GM10248 (cell line): Measurements from ENCODE around the gene KCNG2.

Experiments
- CTCF ChIA-PET: fragments of 300-600 bp; sonication (Branson Sonifier 250); formaldehyde crosslinking; extraction: SDS; loops from one replicate; lab custom pipeline; 2021; ENCODE audit warnings: antibody characterized with exemption; lab: Yijun Ruan, JAX
- POLR2A ChIA-PET: fragments of 350-650 bp; sonication (Branson Sonifier 250); formaldehyde crosslinking; extraction: SDS; loops from one replicate; lab custom pipeline; 2020; ENCODE audit warnings: antibody characterized with exemption; lab: Yijun Ruan, JAX
- DNase-seq: peaks from one replicate; pipeline ENCODE4 v3.0.0; 2012; ENCODE audit errors: extremely low spot score
- TF ChIP-seq, protein P1 (sequence below): IDR thresholded peaks from 2 replicates; pipeline ENCODE4 v1.5.1; 2012; ENCODE audit warnings: mild to moderate bottlenecking, low read depth; ENCODE audit errors: extremely low read depth, missing control alignments, control extremely low read depth

KCNG2 gene

DNA sequence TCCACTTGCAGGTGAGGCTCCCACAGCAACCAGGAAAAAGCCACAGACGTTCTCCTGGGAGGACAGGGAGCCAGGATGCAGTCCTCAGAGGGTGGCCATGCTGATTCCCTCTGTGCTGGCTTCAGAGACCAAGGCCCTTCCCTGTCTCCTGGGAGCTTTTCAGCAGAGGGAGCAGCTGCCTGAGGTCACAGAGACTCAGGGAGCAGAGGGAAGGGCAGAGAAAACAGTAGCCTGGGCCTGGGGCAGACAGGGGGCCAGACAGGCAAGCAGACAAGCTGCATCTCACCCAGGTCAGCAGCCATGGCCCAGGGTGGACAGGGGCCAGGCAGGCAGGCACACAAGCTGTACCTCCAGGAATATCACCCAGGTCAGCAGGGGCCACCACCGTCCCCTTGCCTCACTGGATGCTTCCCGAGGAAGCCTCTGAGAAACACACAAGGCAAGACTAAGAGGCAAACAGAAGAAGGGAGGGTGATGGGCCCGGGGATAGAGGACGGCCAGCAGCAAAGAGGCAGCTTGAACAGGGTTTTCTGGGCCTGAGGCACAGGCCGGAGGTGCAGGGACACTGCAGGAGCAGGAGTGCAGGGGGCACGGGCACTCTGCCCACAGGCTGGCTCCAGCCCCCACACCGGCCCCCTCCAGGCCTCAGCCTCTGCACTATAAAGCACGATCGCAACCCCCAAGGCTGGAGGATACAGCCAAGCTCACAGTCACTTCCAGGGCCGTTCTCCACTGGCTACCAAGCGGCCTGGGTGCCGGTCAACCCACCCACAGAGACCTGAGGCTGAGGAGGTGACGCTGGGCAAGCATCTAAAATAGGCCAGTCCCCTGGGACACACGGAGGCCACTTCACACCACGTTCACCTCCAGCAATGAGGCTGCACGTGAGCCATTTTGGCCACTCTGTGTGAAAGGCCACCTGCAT is 147.6 kb downstream of the KCNG2 start:
- no peak for DNase-seq
- ChIA-PET POLR2A (interaction anchor here (1.2 kb wide), 2 partner anchors 17 to 88 kb away, joined by 3 read pairs; no protein-coding TSS in a partner anchor), CTCF (interaction anchor here (0.8 to 3.0 kb wide), 5 partner anchors 10 to 17 kb away, joined by 3 to 11 read pairs (median 5); no protein-coding TSS in a partner anchor)
- TF ChIP-seq, protein P1, sequence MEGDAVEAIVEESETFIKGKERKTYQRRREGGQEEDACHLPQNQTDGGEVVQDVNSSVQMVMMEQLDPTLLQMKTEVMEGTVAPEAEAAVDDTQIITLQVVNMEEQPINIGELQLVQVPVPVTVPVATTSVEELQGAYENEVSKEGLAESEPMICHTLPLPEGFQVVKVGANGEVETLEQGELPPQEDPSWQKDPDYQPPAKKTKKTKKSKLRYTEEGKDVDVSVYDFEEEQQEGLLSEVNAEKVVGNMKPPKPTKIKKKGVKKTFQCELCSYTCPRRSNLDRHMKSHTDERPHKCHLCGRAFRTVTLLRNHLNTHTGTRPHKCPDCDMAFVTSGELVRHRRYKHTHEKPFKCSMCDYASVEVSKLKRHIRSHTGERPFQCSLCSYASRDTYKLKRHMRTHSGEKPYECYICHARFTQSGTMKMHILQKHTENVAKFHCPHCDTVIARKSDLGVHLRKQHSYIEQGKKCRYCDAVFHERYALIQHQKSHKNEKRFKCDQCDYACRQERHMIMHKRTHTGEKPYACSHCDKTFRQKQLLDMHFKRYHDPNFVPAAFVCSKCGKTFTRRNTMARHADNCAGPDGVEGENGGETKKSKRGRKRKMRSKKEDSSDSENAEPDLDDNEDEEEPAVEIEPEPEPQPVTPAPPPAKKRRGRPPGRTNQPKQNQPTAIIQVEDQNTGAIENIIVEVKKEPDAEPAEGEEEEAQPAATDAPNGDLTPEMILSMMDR = no peak

DNA sequence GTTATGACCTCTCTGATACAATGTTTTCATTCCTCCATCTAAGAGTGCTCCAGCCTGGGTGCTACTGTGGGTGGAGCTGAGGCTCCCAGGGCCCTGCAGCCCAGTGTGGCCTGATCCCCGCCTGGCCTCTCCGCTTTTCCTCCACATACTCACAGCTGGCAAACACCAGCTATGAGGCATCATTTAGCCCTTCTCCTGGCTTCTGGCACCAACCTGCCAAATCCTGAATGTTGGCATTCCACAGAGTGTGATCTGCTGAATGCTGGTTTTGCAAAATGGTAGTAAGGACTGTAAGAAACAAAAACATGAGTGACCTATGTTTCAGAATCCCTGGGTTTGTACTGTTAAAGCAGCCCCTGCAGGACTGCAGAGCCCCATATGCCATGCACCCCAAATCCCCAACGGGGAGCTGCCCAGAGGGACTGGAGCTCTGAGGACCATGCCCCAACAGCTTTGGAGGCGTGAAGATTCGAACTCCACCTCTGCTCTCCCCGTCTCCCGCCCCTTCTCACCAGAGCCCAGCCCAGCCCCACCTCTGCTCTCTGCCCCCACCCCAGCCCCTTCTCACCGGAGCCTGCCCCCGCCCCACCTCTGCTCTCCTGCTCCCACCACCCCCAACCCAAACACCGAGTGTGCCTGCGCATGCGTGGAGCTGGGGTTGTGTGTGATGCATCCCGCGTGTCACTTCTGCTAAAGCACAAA is 149.5 kb downstream of the KCNG2 start:
- ChIA-PET POLR2A (no interaction called here), CTCF (interaction anchor here (0.9 to 3.0 kb wide), 3 partner anchors 12 to 36 kb away, joined by 3 to 11 read pairs (median 8); no protein-coding TSS in a partner anchor)
- no peak for DNase-seq
- TF ChIP-seq, protein P1 = no peak

DNA sequence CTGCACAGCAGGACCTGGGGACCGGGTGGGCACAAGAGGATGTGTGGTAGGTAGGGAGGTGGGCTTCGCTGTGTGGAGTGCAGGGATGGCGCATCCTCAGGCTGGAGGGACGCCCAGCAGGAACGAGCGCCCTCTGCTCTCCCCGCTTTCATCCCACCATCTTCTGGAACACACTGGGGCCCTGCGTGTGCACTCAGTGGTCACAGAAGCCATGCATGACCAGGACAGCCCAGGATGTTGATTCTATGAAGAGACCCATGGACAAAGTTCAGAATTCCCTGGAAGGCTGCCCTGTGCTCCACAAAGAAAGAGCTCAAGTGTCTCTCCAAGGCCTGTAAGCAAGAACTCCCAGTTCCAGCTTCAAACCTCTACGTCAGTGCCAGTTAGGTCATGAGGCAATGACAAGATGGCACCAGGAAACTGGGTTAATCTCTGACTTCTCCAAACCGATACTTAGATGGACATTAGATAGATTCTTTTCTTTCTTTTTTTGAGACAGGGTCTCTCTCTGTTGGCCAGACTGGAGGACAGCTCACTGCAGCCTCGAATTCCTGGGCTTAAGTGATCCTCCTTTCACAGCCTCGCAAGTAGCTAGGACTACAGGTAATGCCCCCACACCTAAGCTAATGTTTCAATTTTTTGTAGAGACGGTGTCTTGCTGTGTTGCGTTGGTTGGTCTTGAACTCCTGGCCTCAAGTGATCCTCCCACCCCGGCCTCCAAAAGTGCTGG is 150.3 kb downstream of the KCNG2 start:
- POLR2A ChIA-PET = no interaction called here
- CTCF ChIA-PET = interaction anchor here (0.9 to 3.0 kb wide), 4 partner anchors 11 to 192 kb away, joined by 3 to 11 read pairs (median 6); no protein-coding TSS in a partner anchor

DNA sequence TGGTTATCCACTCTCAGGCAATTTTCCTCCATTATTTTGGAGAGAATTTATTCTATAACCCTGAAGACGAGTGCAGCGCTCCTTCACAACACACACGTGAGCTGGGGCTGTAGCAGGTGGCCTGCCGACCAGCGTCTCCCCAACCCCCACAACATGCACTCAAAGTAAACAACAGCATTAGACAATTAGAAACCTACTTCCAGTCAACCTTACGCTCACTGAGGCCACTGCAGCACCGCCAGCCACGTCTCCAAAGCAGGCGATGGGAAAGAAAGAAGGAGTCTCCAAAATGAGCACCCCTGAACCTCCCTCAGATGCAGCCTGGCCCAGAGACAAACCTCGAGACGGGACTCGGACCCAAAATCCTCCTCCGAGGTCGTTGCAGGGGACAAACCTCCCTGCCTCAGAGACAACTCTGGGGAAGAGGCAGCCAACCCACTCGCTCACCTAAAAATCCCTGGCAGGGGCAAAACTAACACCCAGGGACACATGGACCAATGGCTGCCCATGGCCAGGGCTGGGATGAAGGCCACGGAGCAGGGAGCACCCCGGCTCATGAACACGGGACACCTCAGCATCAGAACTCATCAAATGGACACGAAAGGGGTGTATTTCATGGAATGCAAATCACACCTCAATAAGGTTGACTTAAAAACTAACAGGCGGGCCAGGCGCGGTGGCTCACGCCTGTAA is 151.1 kb downstream of the KCNG2 start:
- TF ChIP-seq, protein P1 = no peak
- ChIA-PET POLR2A (no interaction called here), CTCF (interaction anchor here (1.5 kb wide), 1 partner anchor 193 kb away, joined by 3 read pairs; no protein-coding TSS in a partner anchor)
- DNase-seq = no peak

More for the DNA sequence above, 150.3 kb downstream of the KCNG2 start:
- TF ChIP-seq, protein P1 = no peak
- DNase-seq = no peak
